ENCODE results near the gene PIM2.
"Not testable (repeated sequence)": the region's sequence is repeated elsewhere in the genome, so short reads cannot be mapped to it uniquely, and the experiment has no call there.

The PIM2 gene

GRCh38 chrX:48892896-48893295 is 25.9 kb downstream of the PIM2 start:
- DNase-seq (ENCODE audit: extremely low read depth, low read depth): no peak
- H3K4me3 ChIP-seq (replicated peaks; ENCODE audit: low read depth, low read length): no peak overlapping the region

GRCh38 chrX:48891402-48892288 is 27.2 kb downstream of the PIM2 start:
- peak overlapping the region; percentile 37 for H3K4me3 ChIP-seq (replicated peaks; ENCODE audit: low read depth, low read length)
- peak; percentile 40 for TF ChIP-seq CTCF (IDR thresholded peaks at IDR 0.05; ENCODE audit: low read depth, low read length, missing control alignments)
- no peak for DNase-seq (ENCODE audit: extremely low read depth, low read depth)

More at GRCh38 chrX:48892896-48893295, 25.9 kb downstream of the PIM2 start:
- TF ChIP-seq CTCF (IDR thresholded peaks at IDR 0.05; ENCODE audit: low read depth, low read length, missing control alignments): no peak

- TF ChIP-seq CTCF (IDR thresholded peaks at IDR 0.05; ENCODE audit: low read depth, low read length, missing control alignments): no peak
- no peak for DNase-seq (ENCODE audit: extremely low read depth, low read depth)
- H3K4me3 ChIP-seq (replicated peaks; ENCODE audit: low read depth, low read length): peak overlapping the region; percentile 37
Observed at GRCh38 chrX:48890934-48891401, 27.9 kb downstream of the PIM2 start.

GRCh38 chrX:48890296-48890925 is 28.4 kb downstream of the PIM2 start:
- DNase-seq (ENCODE audit: extremely low read depth, low read depth): no peak
- no peak for TF ChIP-seq CTCF (IDR thresholded peaks at IDR 0.05; ENCODE audit: low read depth, low read length, missing control alignments)
- H3K4me3 ChIP-seq (replicated peaks; ENCODE audit: low read depth, low read length): peak overlapping the region; percentile 37; the same call in 1 of the 2 replicates

- not testable (repeated sequence) for DNase-seq (ENCODE audit: extremely low read depth, low read depth); H3K4me3 ChIP-seq (replicated peaks; ENCODE audit: low read depth, low read length)
Observed at GRCh38 chrX:48886586-48886985, 32.2 kb downstream of the PIM2 start.

GRCh38 chrX:48883729-48884128 is 35.1 kb downstream of the PIM2 start:
- no peak for DNase-seq (ENCODE audit: extremely low read depth, low read depth)
- no peak overlapping the region for H3K4me3 ChIP-seq (replicated peaks; ENCODE audit: low read depth, low read length)
- no peak for TF ChIP-seq CTCF (IDR thresholded peaks at IDR 0.05; ENCODE audit: low read depth, low read length, missing control alignments)

- H3K4me3 ChIP-seq (replicated peaks; ENCODE audit: low read depth, low read length); DNase-seq (ENCODE audit: extremely low read depth, low read depth): not testable (repeated sequence)
Observed at GRCh38 chrX:48876944-48877343, 41.9 kb downstream of the PIM2 start.

- H3K4me3 ChIP-seq (replicated peaks; ENCODE audit: low read depth, low read length); DNase-seq (ENCODE audit: extremely low read depth, low read depth): not testable (repeated sequence)
Observed at GRCh38 chrX:48872017-48872416, 46.8 kb downstream of the PIM2 start.
